ENCODE measurements around the gene SEC14L5. TPM values are rescaled to one million over a fixed set of nuclear protein-coding genes. Genes with fewer than 3 reads are reported as not detected.

The SEC14L5 gene
- total RNA-seq, 2 donors from 2014 or later: 0.26 TPM; not detected in 1

DNA sequence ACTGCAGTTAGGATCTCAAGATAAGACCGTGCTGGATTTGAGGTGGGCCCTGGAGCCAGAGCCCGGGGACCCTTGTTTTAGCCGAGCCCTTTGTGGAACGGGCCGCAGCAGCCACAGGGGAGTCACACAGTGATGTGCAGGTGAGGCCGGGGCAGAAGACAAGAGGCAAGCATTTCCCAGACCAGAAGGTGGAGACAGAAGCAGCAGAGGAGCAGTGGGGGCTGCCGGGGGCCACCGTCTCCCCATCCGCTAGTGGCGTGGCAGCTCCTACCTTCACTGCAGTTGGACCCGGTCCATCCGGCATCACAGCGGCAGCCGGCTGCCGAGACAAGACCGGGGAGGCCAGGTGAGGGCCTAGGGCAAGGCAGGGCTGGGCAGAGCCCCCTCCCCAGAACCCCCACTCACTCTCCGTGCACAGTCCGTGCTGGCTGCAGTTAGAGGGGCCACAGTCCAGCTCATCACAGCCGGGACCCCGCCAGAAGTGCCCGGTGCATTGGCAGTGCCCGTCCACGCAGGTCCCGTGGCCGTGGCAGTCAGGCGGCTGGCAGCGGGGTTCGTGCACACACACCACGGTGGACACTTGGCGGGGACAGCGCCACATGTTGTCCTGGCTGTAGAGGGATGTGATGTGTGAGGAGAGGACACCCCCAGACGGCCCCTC, 69.6 kb downstream of the SEC14L5 start:
- no peak for TF ChIP-seq POLR2A (IDR thresholded peaks at IDR 0.05)
- TF ChIP-seq, protein P1, sequence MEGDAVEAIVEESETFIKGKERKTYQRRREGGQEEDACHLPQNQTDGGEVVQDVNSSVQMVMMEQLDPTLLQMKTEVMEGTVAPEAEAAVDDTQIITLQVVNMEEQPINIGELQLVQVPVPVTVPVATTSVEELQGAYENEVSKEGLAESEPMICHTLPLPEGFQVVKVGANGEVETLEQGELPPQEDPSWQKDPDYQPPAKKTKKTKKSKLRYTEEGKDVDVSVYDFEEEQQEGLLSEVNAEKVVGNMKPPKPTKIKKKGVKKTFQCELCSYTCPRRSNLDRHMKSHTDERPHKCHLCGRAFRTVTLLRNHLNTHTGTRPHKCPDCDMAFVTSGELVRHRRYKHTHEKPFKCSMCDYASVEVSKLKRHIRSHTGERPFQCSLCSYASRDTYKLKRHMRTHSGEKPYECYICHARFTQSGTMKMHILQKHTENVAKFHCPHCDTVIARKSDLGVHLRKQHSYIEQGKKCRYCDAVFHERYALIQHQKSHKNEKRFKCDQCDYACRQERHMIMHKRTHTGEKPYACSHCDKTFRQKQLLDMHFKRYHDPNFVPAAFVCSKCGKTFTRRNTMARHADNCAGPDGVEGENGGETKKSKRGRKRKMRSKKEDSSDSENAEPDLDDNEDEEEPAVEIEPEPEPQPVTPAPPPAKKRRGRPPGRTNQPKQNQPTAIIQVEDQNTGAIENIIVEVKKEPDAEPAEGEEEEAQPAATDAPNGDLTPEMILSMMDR (IDR thresholded peaks at IDR 0.05): no peak
- H3K4me3 ChIP-seq: no peak overlapping the region
- no peak overlapping the region for H3K27ac ChIP-seq
- H3K27me3 ChIP-seq: no peaks in the 10 kb centered on the region
- intact Hi-C loops (cut with DNase I): no loop called here
- DNase-seq: no peak
- no peaks in the 10 kb centered on the region for H3K9me3 ChIP-seq
- H3K36me3 ChIP-seq (replicated peaks in 1 of 2; ENCODE audit: insufficient read depth in 1 of 2, low read depth in 2 of 2): peaks cover 0 to 2% of the 10 kb centered on the region in 2 donors
- ATAC-seq: no peak
- H3K4me1 ChIP-seq: peaks cover 17% of the 10 kb centered on the region
- WGBS, 2 donors: 92 to 93% methylated on average over 31 to 32 of the region's 32 CpGs

DNA sequence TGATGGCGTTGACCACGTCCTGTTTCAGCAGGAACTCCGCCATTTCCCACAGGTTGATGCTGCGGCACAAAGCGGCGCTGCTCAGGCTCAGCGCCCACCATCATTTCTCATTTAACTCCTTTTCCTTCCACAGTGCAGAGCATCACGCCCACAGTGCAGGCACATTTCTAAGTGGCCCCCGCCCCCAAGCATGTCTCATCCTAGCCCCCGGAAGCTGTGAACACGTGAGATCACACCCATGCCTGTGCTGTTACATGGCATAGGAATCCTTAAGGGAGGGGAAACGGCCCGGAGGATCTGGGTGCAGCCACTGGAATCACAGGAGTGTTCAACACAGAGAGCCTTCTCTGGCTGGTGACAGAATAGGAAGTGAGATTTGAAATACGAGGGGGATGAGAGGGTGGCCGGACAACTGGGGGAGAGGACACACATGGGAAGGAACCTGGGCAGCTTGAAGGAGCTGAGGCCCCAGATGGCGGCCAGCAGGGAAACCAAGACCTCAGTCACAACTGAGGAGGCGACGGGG, 70.9 kb downstream of the SEC14L5 start:
- Histone ChIP-seq H3K4me1 (peaks cover 26% of the 10 kb centered on the region), H3K27ac (no peak overlapping the region), H3K4me3 (no peak overlapping the region), H3K36me3 (replicated peaks in 1 of 2; ENCODE audit: insufficient read depth in 1 of 2, low read depth in 2 of 2) (peaks cover 0 to 2% of the 10 kb centered on the region in 2 donors), H3K27me3 (no peaks in the 10 kb centered on the region), H3K9me3 (no peaks in the 10 kb centered on the region)
- intact Hi-C loops (cut with DNase I): no loop called here
- no peak for TF ChIP-seq POLR2A (IDR thresholded peaks at IDR 0.05)
- TF ChIP-seq, protein P1 (IDR thresholded peaks at IDR 0.05): no peak
- ATAC-seq: no peak
- DNase-seq: no peak
- WGBS, 2 donors: 88% methylated on average over 18 of the region's 18 CpGs

DNA sequence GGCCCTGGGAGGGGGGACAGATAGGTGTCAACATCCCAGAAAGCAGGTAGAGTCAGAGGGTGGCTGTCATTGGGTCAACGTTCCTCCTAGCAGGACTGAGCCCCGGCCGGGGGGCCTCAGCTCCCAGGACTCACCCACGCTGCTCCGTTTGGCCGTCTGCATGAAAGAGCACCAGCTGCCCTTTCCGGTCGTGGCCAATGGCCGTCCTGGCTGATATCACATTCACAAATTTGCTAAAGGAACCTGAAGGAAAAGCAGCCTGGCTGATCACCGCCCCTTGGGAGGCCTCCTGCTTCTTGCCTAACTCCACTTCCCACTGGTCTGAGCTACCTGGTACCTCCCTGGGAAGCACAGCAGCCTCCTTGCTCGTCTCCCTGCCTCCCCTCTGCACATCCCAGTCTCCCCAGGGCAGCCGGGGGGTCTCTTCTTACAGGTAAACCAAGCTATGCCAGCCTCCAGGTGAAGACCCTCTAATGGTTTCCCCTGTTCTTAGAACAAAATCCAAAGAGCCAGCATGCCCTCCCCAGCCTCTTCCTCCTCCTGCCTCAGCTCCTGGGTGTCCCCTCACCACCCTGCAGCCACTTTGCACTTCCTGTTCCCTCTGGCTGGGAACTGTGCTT, 72.2 kb downstream of the SEC14L5 start:
- ATAC-seq: no peak
- TF ChIP-seq, protein P1 (IDR thresholded peaks at IDR 0.05): no peak
- TF ChIP-seq POLR2A (IDR thresholded peaks at IDR 0.05): no peak
- H3K9me3 ChIP-seq: no peaks in the 10 kb centered on the region
- WGBS, 2 donors: 84 to 85% methylated on average over 12 of the region's 12 CpGs
- DNase-seq: no peak
- no peak overlapping the region for H3K4me3 ChIP-seq
- intact Hi-C loops (cut with DNase I): no loop called here
- H3K27ac ChIP-seq: no peak overlapping the region
- peaks cover 22% of the 10 kb centered on the region for H3K4me1 ChIP-seq
- H3K36me3 ChIP-seq (replicated peaks in 1 of 2; ENCODE audit: insufficient read depth in 1 of 2, low read depth in 2 of 2): peaks cover 0 to 2% of the 10 kb centered on the region in 2 donors
- no peaks in the 10 kb centered on the region for H3K27me3 ChIP-seq

DNA sequence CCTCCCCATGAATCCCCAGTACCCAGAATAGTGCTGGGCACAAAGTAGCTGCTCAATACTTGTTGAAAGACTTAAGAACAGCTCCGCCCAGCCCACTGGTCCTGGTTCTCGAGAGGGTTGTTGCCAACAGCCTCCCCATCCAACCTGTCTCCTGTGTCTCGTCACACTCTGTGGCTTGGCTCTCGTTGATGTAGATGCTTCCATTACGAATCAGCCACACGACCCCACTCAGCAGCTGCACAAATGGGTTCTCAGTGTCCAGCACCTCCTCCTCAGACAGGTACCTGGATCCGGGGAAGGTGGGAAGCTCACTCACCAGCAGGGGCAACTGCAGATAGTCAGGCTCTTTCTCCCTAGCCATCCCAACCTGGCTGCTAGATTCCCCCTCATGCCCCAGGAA, 73.5 kb downstream of the SEC14L5 start:
- Histone ChIP-seq H3K4me1 (peaks cover 32% of the 10 kb centered on the region), H3K4me3 (no peak overlapping the region), H3K36me3 (replicated peaks in 1 of 2; ENCODE audit: insufficient read depth in 1 of 2, low read depth in 2 of 2) (peaks cover 0 to 2% of the 10 kb centered on the region in 2 donors), H3K27me3 (no peaks in the 10 kb centered on the region), H3K27ac (no peak overlapping the region), H3K9me3 (no peaks in the 10 kb centered on the region)
- 80 to 83% methylated on average over 7 of the region's 7 CpGs for WGBS, 2 donors
- ATAC-seq: no peak
- intact Hi-C loops (cut with DNase I): no loop called here
- TF ChIP-seq POLR2A (IDR thresholded peaks at IDR 0.05): no peak
- TF ChIP-seq, protein P1 (IDR thresholded peaks at IDR 0.05): no peak
- DNase-seq: no peak
